GM19463 (cell line): ENCODE measurements around the gene SDK2.
A peak's percentile ranks its signal among the peaks of the same experiment; 100 is the strongest.

ENCODE experiments used
- ATAC-seq: cut with Tn5 transposase; IDR thresholded peaks from one replicate; pipeline ENCODE4 v1.9.1; 2021; ENCODE audit warnings: mild to moderate bottlenecking, moderate library complexity; ENCODE audit not compliant: unreplicated experiment

The SDK2 gene

GRCh38 chr17:73380439-73381106, 263.7 kb downstream of the SDK2 start:
- no peak for ATAC-seq

- no peak for ATAC-seq
Measured at GRCh38 chr17:73379826-73380225, 264.4 kb downstream of the SDK2 start.

- no peak for ATAC-seq
Measured at GRCh38 chr17:73378974-73379470, 265.2 kb downstream of the SDK2 start.

GRCh38 chr17:73376636-73377035, 267.6 kb downstream of the SDK2 start:
- ATAC-seq = no peak

DNA sequence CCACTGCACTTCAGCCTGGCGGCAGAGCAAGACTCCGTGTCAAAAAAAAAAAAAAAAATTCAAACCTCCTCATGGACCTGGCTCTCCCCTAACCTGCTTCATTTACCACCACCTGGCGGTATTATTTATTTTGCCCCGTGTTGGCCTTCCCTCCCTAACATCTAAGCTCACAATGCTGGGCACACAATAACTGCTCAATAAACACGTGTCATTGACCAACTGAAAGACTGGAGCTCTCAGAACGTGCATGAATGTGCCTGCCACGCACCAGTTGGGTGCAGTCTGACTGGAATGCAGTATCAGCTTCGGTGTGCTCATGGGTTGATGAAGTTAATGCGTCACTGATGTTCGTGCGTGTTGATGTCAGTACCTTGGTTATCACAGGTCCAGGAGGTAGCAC, 268.1 kb downstream of the SDK2 start:
- ATAC-seq = no peak

DNA sequence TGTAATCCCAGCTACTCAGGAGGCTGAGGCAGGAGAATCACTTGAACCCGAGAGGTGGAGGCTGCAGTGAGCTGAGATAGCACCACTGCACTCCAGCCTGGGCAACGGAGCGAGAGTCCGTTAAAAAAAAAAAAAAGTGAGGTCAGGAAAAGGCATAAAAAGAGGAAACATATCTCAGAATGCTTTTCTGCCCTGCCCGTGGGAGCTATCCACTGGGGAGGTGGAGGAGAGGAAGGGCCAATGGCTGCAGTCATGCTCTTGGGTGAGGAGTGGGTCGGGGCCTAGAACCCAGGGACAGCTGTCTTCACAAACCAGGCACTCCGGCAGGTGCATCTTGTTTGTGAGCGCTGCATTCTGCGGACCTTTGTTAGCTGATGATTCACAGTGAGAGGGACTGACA, 272.4 kb downstream of the SDK2 start:
- no peak for ATAC-seq

DNA sequence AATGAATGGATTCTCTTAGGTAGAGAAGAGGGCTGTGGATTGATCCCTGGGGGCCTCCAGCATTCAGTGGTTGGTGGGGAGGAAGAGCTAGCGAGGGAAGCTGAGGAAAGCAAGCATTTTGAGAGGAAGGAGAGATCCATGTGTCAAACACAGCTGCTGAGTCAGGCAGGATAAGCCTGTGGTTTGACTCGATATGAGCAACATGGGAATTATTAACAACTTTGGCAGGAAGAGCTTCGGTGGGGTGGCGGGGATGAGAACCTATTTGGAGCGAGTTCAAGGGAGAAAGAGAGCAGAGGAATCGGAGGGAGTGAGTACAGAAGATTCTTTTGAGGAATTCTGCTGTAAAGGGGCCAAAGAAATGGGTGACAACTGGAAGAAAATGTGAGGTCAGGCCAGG, 273.0 kb downstream of the SDK2 start:
- ATAC-seq = no peak

DNA sequence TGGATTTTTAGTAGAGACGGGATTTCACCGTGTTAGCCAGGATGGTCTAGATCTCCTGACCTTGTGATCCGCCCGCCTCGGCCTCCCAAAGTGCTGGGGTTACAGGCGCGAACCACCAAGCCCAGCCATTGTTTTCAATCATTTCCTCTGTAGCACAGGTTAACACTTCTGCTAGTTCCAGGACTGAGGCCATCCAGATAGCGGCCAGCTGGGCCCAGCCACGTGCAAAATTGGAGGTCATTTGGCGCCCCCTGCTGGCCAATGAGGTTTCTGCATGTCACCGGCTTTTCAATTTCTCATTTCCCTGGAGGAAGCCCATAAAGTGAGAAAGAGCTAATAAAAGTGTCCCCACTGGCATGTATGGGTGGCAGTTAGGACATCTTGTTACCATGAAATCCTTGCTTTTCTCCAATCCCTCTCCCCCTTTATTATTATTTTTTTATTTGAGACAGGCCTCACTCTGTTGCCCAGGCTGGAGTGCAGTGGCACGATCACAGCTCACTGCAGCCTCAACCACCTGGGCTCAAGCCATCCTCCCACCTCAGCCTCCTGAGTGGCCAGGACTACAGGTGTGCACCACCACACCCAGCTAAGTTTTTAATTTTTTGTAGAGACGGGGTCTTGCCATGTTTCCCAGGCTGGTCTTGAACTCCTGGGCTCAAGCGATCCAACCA, 274.3 kb downstream of the SDK2 start:
- peak; percentile 67 for ATAC-seq

GRCh38 chr17:73369111-73369521, 275.1 kb downstream of the SDK2 start:
- no peak for ATAC-seq

DNA sequence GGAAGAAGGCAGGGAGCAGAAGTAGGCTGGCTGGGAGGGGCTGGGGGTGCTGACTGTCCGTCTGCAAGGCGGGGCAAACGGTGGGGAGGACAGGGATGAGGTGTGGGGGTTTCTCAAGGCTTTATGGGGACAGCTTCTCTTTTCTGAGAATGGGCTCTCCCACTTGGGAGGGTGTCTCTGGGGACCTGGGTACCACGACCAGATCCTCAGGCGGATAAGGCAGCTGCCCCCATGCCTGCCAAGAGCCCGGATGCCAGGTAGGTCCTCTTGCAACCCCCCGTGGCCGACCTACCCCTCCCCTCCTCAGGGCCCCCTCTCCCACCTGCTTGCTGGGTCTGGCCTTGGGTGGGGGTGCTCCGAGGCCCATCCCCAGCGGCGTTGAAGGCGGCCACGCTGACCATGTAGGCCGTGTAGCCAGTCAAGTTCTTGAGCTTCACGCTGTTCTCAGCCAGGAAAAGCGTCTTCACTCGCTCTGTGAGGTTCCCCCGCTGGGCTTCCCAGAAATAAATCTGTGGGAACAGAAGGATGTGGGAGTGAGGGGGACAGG, 276.1 kb downstream of the SDK2 start:
- no peak for ATAC-seq

DNA sequence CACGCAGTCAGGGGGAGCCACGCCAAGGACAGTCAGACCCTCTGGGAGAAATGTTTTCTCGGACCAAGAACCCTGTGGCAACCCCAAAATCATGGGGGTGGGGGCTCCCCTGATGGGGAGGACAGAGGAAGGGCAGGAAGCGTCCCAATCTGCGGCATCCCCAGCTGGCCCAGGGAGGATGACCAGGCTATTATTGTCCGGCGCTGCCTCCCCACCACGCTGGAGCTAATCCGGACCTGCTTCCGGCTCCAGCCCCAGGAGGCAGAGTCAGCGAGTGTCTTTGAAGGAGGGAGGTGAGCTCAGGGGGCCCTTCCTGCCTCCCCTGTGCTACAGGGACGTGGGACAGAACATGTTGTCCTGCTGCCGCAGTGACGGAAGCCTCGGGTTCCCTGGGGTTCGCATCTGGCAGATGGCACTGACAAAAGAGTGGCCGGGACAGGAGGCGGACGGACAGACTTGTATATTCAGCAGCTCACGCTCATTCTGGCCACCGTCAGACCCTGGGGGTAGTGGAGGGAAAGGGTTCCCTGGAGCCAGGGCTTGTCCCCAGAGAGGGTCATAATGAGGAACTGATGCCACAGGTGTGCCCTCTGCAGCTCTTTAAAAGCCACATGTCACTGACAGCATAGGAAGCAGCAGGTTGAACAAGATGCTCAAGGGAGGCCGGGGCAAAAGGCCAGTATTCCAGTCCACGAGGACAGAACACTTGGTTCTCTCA, 278.2 kb downstream of the SDK2 start:
- no peak for ATAC-seq

DNA sequence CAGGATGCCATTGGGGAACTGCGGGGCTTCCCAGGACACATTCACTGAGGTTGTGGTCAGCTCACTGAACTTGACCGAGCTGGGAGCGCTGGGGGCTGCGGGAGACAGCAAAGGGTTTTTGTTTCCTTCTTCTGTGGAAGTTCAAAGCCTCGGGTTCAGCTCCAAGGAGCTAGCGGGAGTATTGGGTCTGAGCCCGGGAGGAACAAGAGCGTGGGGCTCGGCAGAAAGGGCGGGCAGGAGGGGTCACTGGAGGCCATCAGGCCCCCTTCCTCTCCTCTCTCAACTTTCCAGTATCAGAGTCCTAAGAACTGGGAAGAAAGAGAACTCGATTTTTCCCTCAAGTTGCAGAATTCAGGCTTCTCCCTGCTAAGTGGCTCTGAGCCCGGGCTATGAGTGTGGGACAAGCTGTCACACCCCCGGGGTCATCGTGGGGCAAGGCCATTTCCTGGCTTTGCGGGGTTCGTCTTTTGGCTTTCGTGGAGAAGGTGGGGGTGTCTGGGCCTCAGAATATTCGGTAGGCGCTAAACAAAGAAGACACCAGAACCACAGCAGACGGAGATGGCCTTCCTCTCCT, 278.9 kb downstream of the SDK2 start:
- ATAC-seq = no peak

DNA sequence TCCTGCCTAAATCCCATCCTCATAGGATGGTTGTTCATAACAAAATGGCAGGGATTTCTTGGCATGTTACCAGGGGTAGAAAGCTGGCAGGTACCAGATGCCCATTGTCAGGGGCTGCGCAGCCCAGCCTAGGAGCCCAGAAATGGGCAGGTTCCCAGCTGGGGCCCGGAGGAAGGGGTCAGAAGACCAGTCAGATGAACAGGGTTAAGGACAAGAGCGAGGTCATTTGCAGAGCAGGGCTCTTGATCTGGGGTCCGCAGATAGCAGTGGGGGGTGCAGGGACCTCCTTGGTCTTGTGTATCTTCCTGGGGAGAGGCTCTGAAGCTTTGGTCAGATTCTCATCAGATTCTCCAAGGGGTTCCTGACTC, 280.1 kb downstream of the SDK2 start:
- ATAC-seq = no peak

- no peak for ATAC-seq
Measured at GRCh38 chr17:73363442-73364154, 280.6 kb downstream of the SDK2 start.

GRCh38 chr17:73362697-73363096, 281.5 kb downstream of the SDK2 start:
- ATAC-seq = no peak

- ATAC-seq = no peak
Measured at GRCh38 chr17:73360961-73361761, 283.1 kb downstream of the SDK2 start.

- ATAC-seq = no peak
Measured at GRCh38 chr17:73359987-73360410, 284.2 kb downstream of the SDK2 start.

DNA sequence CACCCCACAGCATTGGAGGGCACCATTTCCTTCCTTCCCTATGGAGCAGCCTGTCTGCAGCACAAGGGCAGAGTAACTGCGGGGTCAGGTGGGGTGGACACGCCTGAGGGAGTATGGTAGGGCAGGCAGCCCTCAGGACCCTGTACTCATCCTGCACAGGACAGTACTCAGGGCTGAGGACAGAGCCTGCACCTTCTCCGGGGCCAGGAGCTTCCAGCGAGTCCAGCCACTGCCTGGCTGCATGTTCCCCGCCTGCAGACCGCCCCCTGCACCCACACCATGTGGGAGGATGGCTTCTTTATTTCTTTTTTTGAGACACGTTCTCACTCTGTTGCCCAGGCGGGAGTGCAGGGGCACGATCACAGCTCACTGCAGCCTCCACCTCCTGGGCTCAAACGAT, 284.9 kb downstream of the SDK2 start:
- ATAC-seq = no peak

- ATAC-seq = no peak
Measured at GRCh38 chr17:73358668-73359067, 285.6 kb downstream of the SDK2 start.

DNA sequence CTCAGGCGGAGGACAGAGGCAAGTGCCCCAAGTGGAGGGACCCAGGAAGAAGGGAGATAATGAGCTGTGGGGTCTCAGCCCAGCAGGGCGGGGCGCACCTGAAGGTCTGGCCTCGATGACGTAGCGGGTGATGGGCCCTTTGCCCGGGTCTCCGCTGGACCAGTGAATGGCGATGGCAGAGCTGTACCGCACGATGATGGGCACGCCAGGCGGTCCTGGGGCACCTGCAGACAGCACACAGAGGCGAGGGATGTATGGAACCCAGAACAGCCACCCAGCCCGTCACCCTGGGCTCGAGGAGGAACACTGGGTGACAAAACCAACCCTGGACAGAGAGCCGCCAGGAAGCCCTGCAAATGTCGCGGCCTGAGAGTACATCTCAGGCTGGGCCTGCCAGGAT, 286.3 kb downstream of the SDK2 start:
- ATAC-seq = no peak
